Urinary bladder (tissue), 4 donors: ENCODE results near the gene C2orf78. TPM values are rescaled to one million over a fixed set of nuclear protein-coding genes. Genes with fewer than 3 reads are reported as not detected.

Source experiments
- DNase-seq: peaks from one replicate; pipeline ENCODE4 v3.0.0-alpha.2; 2015; ENCODE audit errors: extremely low spot score
- H3K27ac ChIP-seq: one replicate; pipeline ENCODE4 v1.5.1; 2013; ENCODE audit warnings: low read depth, mild to moderate bottlenecking, moderate library complexity
- H3K36me3 ChIP-seq: one replicate; pipeline ENCODE4 v1.6.1; 2013; ENCODE audit warnings: mild to moderate bottlenecking, moderate library complexity; ENCODE audit not compliant: insufficient read depth
- H3K4me1 ChIP-seq: one replicate; pipeline ENCODE4 v1.6.1; 2013; ENCODE audit warnings: mild to moderate bottlenecking, moderate library complexity; ENCODE audit not compliant: insufficient read depth
- H3K4me3 ChIP-seq: one replicate; pipeline ENCODE4 v1.5.1; 2013; ENCODE audit warnings: low read depth, low read length
- WGBS: extraction: QIAGEN DNeasy Blood & Tissue Kit; methylation state at CpG from one replicate; pipeline ENCODE4 v1.1.7; 2013; 5-methylcytosine and 5-hydroxymethylcytosine counted together
- polyA plus RNA-seq: library from polyadenylated mRNA; stranded (reverse); fragments of 200-250 nt; gene quantifications from one replicate; pipeline ENCODE4 v1.2.3, GENCODE V29; 2013
- total RNA-seq: library from RNA; depleted of rRNA; stranded (reverse); fragments of >200 nt; gene quantifications from one replicate; pipeline ENCODE4 v1.2.3, GENCODE V29; 2014
- donor health status: healthy with polysubstance abuse.
- donor health status: healthy.

C2orf78 gene
- total and polyA plus RNA-seq, 2 donors: not detected

DNA sequence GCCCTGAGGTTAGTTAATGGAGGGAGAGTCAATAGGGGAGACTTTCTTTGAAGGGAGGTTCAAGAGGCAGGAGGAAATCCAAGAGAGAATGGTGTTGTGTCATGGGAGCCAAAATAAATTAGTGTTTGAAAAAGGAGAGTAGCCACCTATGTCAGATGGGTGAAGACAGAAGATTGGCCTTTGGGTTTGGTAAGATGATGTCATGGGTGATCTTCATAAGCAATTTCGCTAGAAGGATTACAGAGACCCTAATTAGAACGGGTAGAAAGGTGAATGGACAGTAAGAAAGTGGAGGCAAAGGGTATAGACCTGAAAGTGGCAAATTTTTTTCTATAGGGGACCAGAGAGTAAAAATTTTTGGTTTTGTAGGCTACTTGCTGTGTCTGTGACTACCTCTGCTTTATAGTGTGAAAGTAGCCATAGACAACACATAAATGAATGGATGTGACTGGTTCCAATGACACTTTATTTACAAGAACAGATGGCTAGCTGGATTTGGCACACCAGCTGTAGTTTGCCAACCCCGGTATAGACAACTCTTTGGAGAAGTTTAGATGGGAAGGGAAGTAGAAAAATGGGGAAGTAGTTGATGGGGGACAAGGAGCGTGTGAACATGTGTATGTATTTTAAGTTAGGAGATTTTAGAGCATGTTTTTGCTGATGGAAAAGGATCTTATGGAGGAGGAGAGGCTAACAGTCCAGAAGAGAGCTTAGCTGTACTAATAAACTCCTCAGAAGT is 54.0 kb downstream of the C2orf78 start:
- no peak for DNase-seq
- Histone ChIP-seq H3K4me1 (no peaks in the 10 kb centered on the region), H3K36me3 (peaks cover 1% of the 10 kb centered on the region), H3K27ac (peak overlapping the region; percentile 67), H3K4me3 (no peak overlapping the region)
- 64% methylated on average over 4 of the region's 4 CpGs for WGBS

DNA sequence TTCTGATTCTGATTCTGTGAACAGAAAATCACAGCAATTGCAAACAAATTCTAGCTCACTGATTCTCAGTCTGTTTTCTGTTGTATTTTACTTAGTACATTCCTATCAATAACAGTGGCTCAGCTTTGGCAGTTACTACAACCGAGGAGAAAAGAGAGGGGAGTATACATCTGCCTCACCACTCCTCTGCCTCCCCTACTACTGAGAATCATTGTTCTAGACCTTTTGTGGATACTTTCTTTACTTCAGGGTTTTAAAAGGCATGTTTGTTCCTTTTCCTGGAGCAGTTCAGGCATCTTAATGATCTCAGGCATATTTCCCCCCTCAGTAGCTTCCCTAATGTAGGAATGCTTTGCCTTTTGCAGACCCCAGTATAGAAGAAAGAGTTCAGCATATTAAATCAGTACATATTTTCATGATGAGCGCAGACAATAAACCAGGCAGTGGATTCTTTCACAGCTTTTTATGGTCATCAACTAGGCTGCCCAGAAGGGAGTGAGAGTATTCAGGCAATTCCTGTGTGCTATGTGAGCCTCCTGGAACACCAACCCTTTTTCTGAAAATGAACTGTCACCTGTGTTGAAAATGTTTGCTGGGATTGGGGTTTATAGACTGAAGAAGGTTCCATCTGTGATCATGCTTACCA is 55.0 kb downstream of the C2orf78 start:
- Histone ChIP-seq H3K4me1 (no peaks in the 10 kb centered on the region), H3K27ac (peak overlapping the region; percentile 64), H3K4me3 (no peak overlapping the region), H3K36me3 (peaks cover 1% of the 10 kb centered on the region)
- 30% methylated on average over 2 of the region's 2 CpGs for WGBS
- no peak for DNase-seq

DNA sequence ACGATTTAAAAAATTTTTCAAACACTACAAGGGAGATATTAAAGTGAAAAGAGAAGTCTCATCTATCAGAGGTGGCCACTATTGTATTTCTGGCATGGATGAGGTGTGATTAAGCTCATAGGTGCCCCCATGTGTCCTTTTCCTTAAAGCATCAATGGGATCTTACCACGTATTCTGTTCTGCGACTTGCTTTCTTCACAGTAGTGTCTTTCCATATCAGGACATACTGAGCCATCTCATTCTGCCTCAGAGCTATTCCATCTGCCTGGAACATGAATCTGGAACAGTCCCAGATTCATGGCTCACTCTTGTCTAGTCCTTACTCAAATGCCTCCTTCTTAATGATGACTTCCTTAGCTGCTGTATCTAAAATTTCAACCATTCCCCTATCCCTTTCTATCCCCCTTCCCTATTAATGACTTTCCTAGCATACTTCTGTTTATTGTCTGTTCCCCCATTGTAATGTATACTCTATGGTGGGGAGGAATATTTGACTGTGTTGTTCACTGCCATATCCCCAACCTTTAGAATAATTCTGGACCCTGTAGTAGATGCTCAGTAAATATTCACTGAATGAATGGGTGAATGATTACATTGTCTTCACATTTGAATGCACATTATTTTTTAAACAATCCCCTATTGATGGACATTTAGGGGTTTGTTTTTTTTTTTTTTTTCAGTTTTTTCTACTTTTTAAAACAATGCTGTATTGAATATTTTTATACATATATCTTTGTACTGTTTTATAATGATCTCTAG is 55.8 kb downstream of the C2orf78 start:
- H3K4me1 ChIP-seq: no peaks in the 10 kb centered on the region
- 50% methylated on average over 3 of the region's 3 CpGs for WGBS
- H3K4me3 ChIP-seq: no peak overlapping the region
- no peak overlapping the region for H3K27ac ChIP-seq
- peaks cover 1% of the 10 kb centered on the region for H3K36me3 ChIP-seq
- DNase-seq: no peak

DNA sequence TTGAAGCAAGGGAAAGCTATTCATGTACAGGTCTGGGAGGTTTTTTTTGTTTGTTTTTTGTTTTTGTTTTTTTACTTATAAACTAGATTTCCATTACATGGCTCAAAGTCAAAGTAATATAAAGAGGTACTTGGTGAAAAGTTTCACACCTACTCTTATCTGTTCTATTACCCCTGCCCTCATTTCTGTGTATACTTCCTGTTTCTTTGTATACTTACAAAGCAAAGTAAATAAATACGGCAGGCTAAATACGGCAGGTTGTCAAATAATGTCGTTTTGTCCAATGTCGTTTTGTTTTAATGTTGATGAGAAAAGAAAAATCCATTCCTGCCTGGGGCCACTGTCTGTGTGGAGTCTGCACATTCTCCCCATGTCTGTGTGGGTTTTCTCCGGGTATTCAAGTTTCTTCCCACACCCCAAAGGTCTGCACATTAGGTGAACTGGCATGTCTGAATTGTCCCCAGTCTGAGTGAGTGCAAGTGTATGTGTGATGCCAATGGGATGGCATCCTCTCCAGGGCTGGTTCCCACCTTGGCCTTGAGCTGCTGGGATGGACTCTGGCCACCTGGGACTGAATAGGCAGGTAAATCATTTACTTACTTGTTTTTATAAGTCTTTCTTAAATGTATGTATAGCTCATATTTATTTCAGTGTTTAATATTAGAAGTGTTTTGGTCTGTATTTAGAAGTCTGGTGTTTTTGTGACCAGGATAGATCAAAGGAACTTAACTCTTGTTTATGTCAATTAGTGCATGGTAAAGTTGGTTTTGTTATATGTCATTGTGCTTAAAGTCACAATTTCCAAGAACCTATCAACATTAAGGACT is 58.1 kb downstream of the C2orf78 start:
- Histone ChIP-seq H3K36me3 (peaks cover 4% of the 10 kb centered on the region), H3K4me1 (no peaks in the 10 kb centered on the region), H3K27ac (no peak overlapping the region), H3K4me3 (no peak overlapping the region)
- no peak for DNase-seq
- 67% methylated on average over 5 of the region's 5 CpGs for WGBS

DNA sequence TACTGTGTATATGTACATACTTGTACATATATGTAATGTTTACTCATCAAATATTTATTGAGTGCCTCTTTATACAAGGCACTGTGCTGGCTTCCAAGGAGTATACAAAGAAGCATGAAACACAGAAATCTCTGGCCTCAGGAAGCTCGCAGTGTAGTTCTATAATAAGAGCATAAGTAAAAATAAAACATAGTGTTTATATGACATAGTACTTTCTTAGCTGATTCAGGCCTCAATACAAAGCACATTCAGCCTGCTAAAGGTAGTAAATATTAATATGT is 58.7 kb downstream of the C2orf78 start:
- Histone ChIP-seq H3K4me3 (no peak overlapping the region), H3K27ac (no peak overlapping the region), H3K36me3 (peaks cover 4% of the 10 kb centered on the region), H3K4me1 (no peaks in the 10 kb centered on the region)
- DNase-seq: no peak
- WGBS: 36% methylated on average over 1 of the region's 1 CpG

DNA sequence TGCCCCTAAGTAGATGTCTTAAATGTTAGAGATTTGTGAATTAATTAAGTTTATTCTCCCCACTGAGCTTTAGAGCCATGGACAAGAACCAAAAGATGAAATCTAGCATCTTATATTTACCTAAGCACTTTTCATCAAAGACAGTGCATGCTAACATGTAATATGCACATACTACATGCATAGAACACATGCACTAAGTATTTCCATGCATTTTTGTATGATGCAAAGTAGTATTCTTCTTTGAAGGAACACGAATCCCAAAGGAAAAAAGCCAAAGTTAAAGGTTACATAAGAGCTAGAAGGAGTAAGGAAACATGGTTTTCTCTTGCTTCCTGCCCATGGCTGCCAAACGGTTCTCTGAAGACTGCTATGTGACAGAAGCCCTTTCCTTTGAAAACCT is 60.1 kb downstream of the C2orf78 start:
- DNase-seq: no peak
- no peak overlapping the region for H3K27ac ChIP-seq
- 61% methylated on average over 2 of the region's 2 CpGs for WGBS
- no peaks in the 10 kb centered on the region for H3K4me1 ChIP-seq
- H3K4me3 ChIP-seq: no peak overlapping the region
- H3K36me3 ChIP-seq: peaks cover 3% of the 10 kb centered on the region

DNA sequence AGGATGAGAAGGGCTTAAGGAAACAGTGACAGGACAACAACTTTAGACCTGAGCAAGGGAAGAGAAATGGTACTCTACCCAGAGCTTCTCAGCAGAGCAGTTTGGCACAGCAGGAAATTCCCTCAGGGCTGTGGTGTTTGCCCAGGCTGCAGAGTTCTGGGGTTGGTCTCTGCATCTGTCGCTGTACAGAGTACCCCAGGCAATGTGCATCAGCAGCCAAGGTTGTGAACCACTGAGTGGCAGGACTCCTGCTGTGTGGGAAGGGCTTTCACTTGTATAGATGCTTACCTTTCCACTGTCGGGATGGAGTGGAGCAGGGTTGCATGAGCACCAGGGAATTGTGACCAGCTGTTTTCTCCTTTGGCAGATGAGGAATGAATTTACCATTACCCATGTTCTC is 66.0 kb downstream of the C2orf78 start:
- Histone ChIP-seq H3K27ac (no peak overlapping the region), H3K4me1 (no peaks in the 10 kb centered on the region), H3K4me3 (no peak overlapping the region), H3K36me3 (peaks cover 2% of the 10 kb centered on the region)
- WGBS: 90% methylated on average over 2 of the region's 2 CpGs
- no peak for DNase-seq

DNA sequence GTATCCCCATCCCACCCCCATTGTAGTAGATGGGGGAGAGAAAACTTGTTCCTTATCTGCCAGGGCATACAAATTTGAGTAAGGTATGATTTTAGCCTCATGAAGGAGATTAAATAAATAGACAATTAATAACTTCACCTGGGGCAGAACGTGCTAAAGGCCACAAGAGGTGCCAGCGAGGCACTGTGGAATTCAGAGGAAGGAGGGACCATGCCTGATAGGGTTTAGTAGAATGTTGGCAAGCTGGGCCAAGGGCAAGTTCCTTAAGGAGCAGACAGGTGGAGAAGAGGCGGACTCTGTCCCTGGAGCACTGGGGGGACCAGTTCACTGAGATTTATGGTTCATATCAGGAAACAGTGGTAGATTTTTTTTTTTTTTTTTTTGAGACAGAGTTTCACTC is 67.3 kb downstream of the C2orf78 start:
- DNase-seq: no peak
- no peak overlapping the region for H3K4me3 ChIP-seq
- H3K4me1 ChIP-seq: no peaks in the 10 kb centered on the region
- H3K27ac ChIP-seq: no peak overlapping the region
- 78% methylated on average over 3 of the region's 3 CpGs for WGBS
- H3K36me3 ChIP-seq: peaks cover under 1% of the 10 kb centered on the region

DNA sequence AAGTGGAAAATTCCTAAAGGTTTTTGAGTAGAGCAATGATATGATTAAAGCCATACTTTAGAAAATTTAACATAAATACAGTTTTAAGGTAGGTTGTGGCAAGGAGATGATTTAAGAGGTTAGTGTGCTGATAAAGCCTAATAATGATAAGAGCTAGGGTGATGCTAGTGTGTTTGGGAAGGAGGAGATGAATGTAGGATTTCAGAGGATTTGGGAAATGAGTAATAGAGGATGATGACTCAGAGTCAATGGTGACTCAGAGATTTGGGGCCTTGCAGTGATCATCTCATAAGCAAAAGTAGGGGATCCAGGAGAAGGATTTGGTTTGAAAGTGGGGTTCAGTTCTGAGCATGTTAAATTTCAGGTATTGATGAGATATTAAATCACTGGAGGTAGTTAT is 68.0 kb downstream of the C2orf78 start:
- DNase-seq: no peak
- Histone ChIP-seq H3K4me3 (no peak overlapping the region), H3K36me3 (no peaks in the 10 kb centered on the region), H3K4me1 (no peaks in the 10 kb centered on the region), H3K27ac (no peak overlapping the region)

DNA sequence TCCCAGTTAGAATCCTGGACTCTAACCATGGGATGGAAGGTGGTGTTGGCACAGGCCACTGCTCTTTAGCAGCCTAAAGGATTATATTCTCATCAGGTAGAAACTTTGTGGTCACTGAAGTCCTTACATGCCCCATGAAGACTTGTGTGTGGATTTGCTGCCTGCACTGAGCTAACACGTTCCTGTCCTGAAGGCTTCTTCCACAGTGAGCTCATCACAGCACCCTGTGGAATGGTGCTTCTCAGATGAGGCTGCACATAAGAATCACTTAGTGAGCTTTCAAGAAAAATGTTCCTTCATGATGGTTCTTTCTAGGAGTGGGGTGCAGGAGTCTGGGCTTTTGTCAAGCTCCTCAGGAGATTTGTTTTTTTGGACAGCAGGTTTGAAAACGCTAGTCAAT is 71.5 kb downstream of the C2orf78 start:
- no peaks in the 10 kb centered on the region for H3K36me3 ChIP-seq
- H3K27ac ChIP-seq: no peak overlapping the region
- H3K4me3 ChIP-seq: no peak overlapping the region
- no peak for DNase-seq
- no peaks in the 10 kb centered on the region for H3K4me1 ChIP-seq
- 86% methylated on average over 2 of the region's 2 CpGs for WGBS

DNA sequence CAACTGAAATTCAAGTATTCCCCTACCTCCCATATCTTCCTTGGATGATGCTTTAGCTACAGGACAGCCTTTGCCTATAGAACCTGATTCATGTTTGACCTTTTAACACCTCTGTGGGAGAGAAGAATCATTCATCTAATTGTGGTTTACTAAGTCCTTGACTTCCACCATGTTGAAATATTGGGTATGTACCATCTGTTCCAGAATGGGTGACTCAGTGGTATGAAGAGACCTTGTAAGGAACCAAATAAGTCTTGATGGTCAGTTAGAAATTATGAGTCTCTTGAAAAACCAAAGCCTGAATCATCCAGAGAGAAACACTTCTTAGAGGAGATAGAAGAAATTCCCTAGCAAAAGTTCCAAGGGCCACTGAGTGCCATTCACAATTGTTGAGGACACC is 72.2 kb downstream of the C2orf78 start:
- DNase-seq: no peak
- no peaks in the 10 kb centered on the region for H3K36me3 ChIP-seq
- H3K27ac ChIP-seq: no peak overlapping the region
- H3K4me3 ChIP-seq: no peak overlapping the region
- no peaks in the 10 kb centered on the region for H3K4me1 ChIP-seq

DNA sequence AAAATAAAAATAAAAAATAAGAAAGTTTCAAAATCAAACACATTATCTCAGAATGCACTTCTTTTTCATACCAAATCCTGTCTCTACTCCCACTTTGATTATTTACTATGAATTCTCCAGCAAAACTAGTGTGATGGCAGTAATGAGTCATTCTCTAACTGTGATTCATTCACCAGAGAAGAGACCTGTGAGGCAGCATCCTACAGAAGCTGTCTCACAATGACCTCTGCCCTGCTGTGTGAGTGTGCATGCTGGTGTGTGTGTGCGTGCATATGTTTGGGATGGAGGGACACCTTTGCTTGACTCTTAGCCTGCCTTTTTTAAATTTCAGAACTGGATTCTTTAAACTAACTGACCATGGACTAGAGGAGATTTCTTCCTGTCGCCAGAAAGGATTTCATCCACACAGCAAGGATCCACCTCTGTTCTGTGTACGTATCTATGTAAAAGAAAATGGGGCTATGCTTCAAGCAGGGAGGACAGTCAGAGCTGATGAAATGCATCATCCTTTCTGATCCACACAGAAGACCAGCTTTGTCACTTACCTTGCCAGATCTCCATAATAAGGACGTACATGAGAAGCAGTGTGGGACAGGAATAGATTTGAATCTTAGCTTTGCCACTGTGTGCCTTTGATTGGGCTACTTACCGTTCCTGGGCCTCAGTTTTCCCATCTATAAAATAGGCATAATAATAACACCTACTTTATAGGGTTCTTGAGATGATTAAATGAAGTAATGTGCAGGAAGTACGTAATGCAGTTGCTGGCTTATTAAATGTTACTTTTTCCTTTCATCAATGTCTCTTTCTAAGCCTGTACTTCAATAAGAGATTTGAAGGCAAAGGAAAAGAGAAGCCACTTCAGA is 76.0 kb downstream of the C2orf78 start:
- Histone ChIP-seq H3K36me3 (no peaks in the 10 kb centered on the region), H3K27ac (no peak overlapping the region), H3K4me3 (no peak overlapping the region), H3K4me1 (no peaks in the 10 kb centered on the region)
- no peak for DNase-seq
- 89% methylated on average over 6 of the region's 6 CpGs for WGBS

DNA sequence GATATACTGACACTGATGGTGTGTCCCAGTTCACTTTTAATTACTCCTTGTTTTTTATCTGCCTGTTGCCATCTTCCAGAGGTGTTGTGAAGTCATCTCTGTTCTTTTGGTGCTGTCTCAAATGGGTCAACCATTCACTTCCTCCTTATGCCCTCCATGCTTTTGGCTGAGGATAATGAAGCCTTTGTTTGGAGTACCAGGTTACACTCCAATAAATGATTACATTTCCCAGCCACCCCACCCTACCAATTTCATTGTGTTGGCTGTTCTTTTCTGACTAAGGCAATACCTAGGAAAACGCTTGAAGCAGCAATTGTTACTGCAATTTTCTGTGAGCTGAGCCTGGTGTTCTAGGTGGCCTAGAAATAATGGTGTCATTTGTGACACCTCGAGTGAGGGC is 79.0 kb downstream of the C2orf78 start:
- H3K4me1 ChIP-seq: no peaks in the 10 kb centered on the region
- WGBS: 86% methylated on average over 2 of the region's 2 CpGs
- no peak overlapping the region for H3K4me3 ChIP-seq
- no peak overlapping the region for H3K27ac ChIP-seq
- no peak for DNase-seq
- H3K36me3 ChIP-seq: no peaks in the 10 kb centered on the region
